Activated T-cell treated with anti-CD3 and anti-CD28 coated beads, Interleukin-2, amount 50 U/mL, for 4 hours (primary cell): ENCODE data around the gene SLC6A11. TPM values are rescaled to one million over a fixed set of nuclear protein-coding genes. Genes with fewer than 3 reads are reported as not detected.
A peak's percentile ranks its signal among the peaks of the same experiment; 100 is the strongest.

Source experiments
- ATAC-seq, 2 donors: fragments of 200-7000 bp; cut with Tn5 transposase; one replicate each; pipeline ENCODE4 v1.10.0; 2021
- DNase-seq: peaks from one replicate; pipeline ENCODE4 v3.0.0-alpha.2; 2020
- H3K27me3 Mint-ChIP-seq: one replicate; pipeline ENCODE4 v1.8.0; 2021; ENCODE audit warnings: low read depth, mixed read lengths
- H3K36me3 Mint-ChIP-seq: one replicate; pipeline ENCODE4 v1.8.0; 2022; ENCODE audit warnings: mixed read lengths; ENCODE audit not compliant: insufficient read depth
- H3K4me1 Mint-ChIP-seq: one replicate; pipeline ENCODE4 v1.8.0; 2021; ENCODE audit warnings: low read depth, mixed read lengths
- H3K4me3 Mint-ChIP-seq: one replicate; pipeline ENCODE4 v1.8.0; 2021; ENCODE audit warnings: mild to moderate bottlenecking, moderate library complexity, mixed read lengths
- H3K9me3 Mint-ChIP-seq: one replicate; pipeline ENCODE4 v1.8.0; 2021; ENCODE audit warnings: mixed read lengths
- total RNA-seq, 3 donors: library from RNA; stranded (reverse); gene quantifications; one replicate each; pipeline ENCODE4 v1.2.1, GENCODE V29; 2021

Gene SLC6A11
- total RNA-seq, 3 donors from 2014 or later: not detected

GRCh38 chr3:10841100-10841499, 25.1 kb downstream of the SLC6A11 start:
- H3K27me3 Mint-ChIP-seq: peaks cover 26% of the 10 kb centered on the region
- H3K36me3 Mint-ChIP-seq: no peaks in the 10 kb centered on the region
- DNase-seq (no peak), ATAC-seq (no peak)
- no peaks in the 10 kb centered on the region for H3K9me3 Mint-ChIP-seq
- no peaks in the 10 kb centered on the region for H3K4me1 Mint-ChIP-seq
- H3K4me3 Mint-ChIP-seq: no peak overlapping the region

DNA sequence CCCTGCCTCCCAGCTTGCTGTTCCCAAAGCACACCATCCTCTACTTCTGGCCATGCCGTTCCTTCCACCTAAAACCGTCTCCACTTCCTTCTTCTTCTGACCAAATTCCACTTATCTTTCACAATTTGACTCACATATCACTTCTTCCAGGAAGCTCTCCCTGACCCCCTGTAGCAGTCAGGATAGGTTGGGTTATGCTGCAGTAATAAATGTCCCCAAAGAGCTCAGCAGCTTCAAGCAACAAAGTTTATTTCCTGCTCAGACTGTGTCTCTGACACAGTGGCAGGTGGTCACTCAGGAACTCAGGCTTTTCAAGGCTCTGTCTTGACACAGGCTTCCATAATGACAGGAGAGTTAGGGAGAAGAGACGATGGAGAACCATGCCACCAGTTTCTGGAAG, 27.4 kb downstream of the SLC6A11 start:
- no peaks in the 10 kb centered on the region for H3K9me3 Mint-ChIP-seq
- no peak for ATAC-seq
- DNase-seq: no peak
- H3K36me3 Mint-ChIP-seq: no peaks in the 10 kb centered on the region
- peaks cover 29% of the 10 kb centered on the region for H3K27me3 Mint-ChIP-seq
- no peak overlapping the region for H3K4me3 Mint-ChIP-seq
- no peaks in the 10 kb centered on the region for H3K4me1 Mint-ChIP-seq

GRCh38 chr3:10845001-10845761, 29.2 kb downstream of the SLC6A11 start:
- Mint-ChIP-seq H3K27me3 (peaks cover 20% of the 10 kb centered on the region), H3K9me3 (no peaks in the 10 kb centered on the region), H3K4me3 (no peak overlapping the region), H3K36me3 (no peaks in the 10 kb centered on the region), H3K4me1 (no peaks in the 10 kb centered on the region)
- ATAC-seq: no peak
- DNase-seq: no peak

DNA sequence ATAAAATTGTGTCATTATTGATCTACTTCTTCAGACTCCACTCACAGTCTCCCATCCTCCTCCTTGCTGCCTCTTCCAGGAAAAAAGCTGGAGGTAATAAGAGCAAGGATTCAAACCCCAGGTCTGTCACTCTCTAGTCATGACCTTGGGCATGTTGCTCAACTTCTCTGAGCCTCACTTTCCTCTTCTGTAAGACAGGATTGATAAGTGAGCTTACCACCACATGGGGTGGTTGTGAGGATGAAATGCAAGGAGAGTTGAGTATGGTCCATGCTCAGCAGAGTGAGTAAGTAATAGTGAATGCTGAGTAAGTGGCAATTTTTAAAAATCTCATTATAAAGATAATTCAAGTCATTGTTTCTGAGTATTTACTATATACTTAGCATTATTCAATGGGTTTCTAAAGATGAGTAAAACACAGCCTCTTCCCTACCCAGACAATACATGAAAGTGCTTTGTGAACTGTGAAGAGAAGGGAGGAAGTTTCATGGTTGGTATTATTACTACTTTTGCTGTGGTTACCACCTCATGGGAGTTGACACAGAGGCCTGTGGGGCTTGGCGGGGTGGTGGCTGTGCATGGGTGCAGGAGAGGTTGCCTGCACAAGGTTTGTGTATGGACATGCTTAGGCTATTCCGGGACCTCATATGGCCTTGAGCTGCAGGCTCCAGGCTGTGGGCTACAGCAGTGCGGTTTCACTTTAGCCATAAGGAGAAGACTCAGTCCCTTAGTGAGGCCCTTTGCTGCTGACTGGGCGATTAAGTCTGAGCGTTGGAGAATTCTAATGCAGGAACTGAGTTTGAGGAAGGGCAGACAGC, 30.0 kb downstream of the SLC6A11 start:
- Mint-ChIP-seq H3K9me3 (no peaks in the 10 kb centered on the region), H3K36me3 (no peaks in the 10 kb centered on the region), H3K4me1 (no peaks in the 10 kb centered on the region), H3K27me3 (peaks cover 16% of the 10 kb centered on the region), H3K4me3 (no peak overlapping the region)
- DNase-seq (no peak), ATAC-seq (peak; percentile 20 to 58)

GRCh38 chr3:10846657-10846975, 30.6 kb downstream of the SLC6A11 start:
- ATAC-seq: no peak
- Mint-ChIP-seq H3K4me3 (no peak overlapping the region), H3K27me3 (peaks cover 16% of the 10 kb centered on the region), H3K9me3 (no peaks in the 10 kb centered on the region), H3K36me3 (no peaks in the 10 kb centered on the region), H3K4me1 (no peaks in the 10 kb centered on the region)
- DNase-seq: no peak

DNA sequence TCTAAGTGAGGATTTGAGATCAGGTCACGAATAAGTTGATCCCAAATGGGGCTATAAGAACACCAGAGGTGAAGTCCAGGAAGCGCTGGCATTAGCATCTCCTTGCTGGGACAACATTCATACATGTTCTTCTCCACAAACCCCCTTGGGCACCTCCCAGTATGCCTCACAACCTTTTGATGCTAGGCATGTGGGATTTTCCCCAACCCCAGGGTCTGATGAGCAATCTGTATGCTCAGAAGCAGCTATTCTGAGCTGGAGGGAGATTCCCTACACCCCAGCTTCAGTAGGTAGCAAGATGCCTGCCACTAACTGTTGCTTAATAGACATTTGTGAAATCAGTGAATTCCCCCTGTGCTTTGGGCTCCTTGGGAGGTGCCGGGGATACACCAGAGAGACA, 32.2 kb downstream of the SLC6A11 start:
- ATAC-seq: peak; percentile 83 to 89

DNA sequence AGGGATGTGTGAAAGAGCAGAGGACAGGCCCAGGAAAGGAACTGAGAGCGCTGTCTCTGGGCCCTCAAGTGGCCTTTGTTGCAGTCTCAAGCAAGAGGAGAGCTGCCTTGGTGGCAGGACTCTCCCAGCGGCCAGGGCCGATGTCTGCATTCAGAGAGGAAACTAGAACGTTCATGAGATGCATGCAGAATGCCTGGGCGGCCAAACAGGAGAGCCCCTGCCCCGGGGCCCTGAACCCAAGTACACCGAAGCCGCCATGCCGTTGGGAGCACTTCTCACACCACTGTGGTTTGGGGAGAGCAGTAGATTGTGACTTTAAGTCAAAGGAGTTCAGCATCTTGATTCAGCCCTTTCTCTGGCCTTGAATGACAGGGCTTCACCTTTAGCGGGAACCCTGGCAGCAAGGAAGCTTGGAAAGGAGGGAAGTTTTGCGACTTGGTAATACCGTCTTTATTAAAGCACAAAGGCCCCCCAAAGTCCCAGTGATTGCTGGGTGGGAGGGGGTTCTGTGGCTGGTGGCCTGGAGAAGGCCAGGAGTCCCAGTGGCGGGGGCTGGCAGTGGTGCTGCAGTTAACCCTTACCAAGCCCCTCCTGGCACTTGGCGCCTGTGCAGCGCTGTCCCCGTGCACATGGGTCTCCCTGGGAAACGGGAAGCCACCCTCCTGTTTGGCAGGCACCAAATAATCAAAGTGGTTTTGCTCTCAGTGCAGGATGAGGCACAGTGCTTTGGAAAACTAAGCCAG, 36.2 kb downstream of the SLC6A11 start:
- Mint-ChIP-seq H3K4me3 (no peak overlapping the region), H3K36me3 (no peaks in the 10 kb centered on the region), H3K4me1 (no peaks in the 10 kb centered on the region), H3K27me3 (peaks cover 17% of the 10 kb centered on the region), H3K9me3 (no peaks in the 10 kb centered on the region)
- ATAC-seq: no peak
- no peak for DNase-seq

More for the DNA sequence above, 32.2 kb downstream of the SLC6A11 start:
- H3K9me3 Mint-ChIP-seq: no peaks in the 10 kb centered on the region
- no peak overlapping the region for H3K4me3 Mint-ChIP-seq
- H3K4me1 Mint-ChIP-seq: no peaks in the 10 kb centered on the region
- DNase-seq: no peak
- H3K36me3 Mint-ChIP-seq: no peaks in the 10 kb centered on the region
- peaks cover 21% of the 10 kb centered on the region for H3K27me3 Mint-ChIP-seq

- Mint-ChIP-seq H3K36me3 (no peaks in the 10 kb centered on the region), H3K9me3 (no peaks in the 10 kb centered on the region), H3K4me3 (no peak overlapping the region), H3K27me3 (peaks cover 19% of the 10 kb centered on the region), H3K4me1 (no peaks in the 10 kb centered on the region)
- ATAC-seq (no peak), DNase-seq (no peak)
Measured at GRCh38 chr3:10855083-10855870, 39.2 kb downstream of the SLC6A11 start.

DNA sequence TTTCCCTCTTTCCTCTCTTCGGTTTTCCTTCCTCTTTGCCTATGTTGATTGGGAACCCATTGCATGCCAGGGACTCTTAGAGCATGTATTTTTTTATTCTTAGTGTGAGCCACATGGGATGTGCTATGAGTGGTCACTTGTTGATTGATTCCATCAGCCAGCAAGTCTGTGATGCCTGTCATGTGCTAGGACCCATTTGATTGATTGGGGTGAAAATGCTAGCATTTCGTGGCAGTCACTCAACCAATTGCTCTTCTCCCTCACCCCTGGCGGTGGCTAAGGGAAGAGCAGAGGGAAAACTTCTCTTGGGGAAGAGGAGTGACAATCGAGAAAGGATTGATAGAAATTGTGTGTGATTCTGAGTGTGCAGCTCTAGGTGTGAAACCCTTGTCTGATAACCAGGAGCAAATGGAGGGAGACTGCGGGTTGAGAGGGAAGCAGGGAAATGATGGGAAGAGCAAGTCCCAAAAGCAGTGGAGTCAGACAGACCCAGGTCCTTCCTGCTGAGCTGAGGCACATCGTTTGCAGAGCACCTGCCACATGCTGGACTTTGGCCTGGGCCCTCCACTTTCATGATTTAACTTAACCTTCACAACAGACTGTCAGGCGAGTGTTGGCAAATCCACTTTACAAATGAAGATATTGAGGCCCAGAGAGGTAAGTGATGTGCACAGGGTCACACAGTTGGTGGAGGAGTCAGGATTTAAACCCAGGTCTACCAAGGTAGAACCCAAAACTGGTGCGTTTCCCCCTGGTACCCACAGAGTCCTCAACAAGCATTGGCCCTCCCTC, 40.0 kb downstream of the SLC6A11 start:
- Mint-ChIP-seq H3K36me3 (no peaks in the 10 kb centered on the region), H3K9me3 (no peaks in the 10 kb centered on the region), H3K4me1 (no peaks in the 10 kb centered on the region), H3K4me3 (no peak overlapping the region), H3K27me3 (peaks cover 24% of the 10 kb centered on the region)
- ATAC-seq (no peak), DNase-seq (no peak)

DNA sequence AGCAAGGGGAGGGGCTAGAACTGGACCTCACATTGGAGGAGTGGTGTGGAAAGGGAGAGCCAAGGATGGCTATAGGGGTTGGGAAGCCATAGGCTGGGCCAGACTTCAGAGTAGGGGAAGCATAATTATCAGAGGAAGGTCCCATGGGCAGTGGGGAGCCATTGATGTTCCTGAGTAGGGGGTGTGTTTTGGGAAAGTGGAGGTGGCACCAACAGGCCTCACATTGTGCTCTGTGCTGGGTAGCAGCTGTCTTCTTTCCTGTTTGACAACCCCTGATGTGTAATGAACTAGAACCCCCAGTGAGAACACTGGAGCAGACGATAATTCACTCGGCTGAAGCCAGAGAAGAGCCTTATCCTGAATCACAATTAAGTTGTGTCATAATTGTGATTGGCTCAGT, 41.2 kb downstream of the SLC6A11 start:
- ATAC-seq (no peak), DNase-seq (no peak)
- Mint-ChIP-seq H3K9me3 (no peaks in the 10 kb centered on the region), H3K4me3 (no peak overlapping the region), H3K36me3 (no peaks in the 10 kb centered on the region), H3K4me1 (no peaks in the 10 kb centered on the region), H3K27me3 (peaks cover 24% of the 10 kb centered on the region)

- H3K4me3 Mint-ChIP-seq: no peak overlapping the region
- no peaks in the 10 kb centered on the region for H3K4me1 Mint-ChIP-seq
- H3K27me3 Mint-ChIP-seq: peaks cover 19% of the 10 kb centered on the region
- DNase-seq: no peak
- no peaks in the 10 kb centered on the region for H3K9me3 Mint-ChIP-seq
- no peak for ATAC-seq
- H3K36me3 Mint-ChIP-seq: no peaks in the 10 kb centered on the region
Measured at GRCh38 chr3:10858091-10858490, 42.1 kb downstream of the SLC6A11 start.

GRCh38 chr3:10867384-10867783, 51.4 kb downstream of the SLC6A11 start:
- H3K4me3 Mint-ChIP-seq: no peak overlapping the region
- no peaks in the 10 kb centered on the region for H3K9me3 Mint-ChIP-seq
- H3K27me3 Mint-ChIP-seq: peaks cover 12% of the 10 kb centered on the region
- H3K4me1 Mint-ChIP-seq: no peaks in the 10 kb centered on the region
- H3K36me3 Mint-ChIP-seq: no peaks in the 10 kb centered on the region
- DNase-seq (no peak), ATAC-seq (no peak)

DNA sequence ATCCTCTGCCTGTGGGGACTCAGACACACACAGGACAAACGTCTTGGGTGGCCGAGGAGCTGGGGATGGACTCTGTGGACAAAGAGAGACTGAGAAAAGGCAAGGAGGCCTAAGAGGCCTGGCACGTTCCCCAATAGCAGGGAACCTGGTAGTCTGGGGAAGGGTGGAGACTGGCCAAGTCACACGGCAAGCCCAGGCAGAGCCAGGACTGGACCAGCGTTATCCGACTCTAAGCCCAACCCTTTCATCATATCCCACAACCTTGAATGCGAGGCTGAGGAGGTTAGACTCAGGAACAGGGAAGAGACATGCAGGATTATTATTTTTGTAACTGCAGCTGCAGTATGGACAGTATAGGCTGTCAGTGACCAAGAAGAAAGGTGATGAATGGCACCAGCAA, 53.4 kb downstream of the SLC6A11 start:
- Mint-ChIP-seq H3K36me3 (no peaks in the 10 kb centered on the region), H3K4me3 (no peak overlapping the region), H3K4me1 (no peaks in the 10 kb centered on the region), H3K27me3 (peaks cover 11% of the 10 kb centered on the region), H3K9me3 (no peaks in the 10 kb centered on the region)
- ATAC-seq: no peak
- no peak for DNase-seq
